Measurements from ENCODE around the gene SENP1. TPM values are rescaled to one million over a fixed set of nuclear protein-coding genes. Genes with fewer than 3 reads are reported as not detected.

Gene SENP1
- total RNA-seq, 2 experiments from 2014 or later = 45.6 to 50.1 TPM

- CTCF ChIA-PET = no interaction called here
- Mint-ChIP-seq H3K27me3 (ENCODE audit: low read depth) (peaks cover 11% of the 10 kb centered on the region), H3K9me3 (ENCODE audit: insufficient read depth) (no peaks in the 10 kb centered on the region), H3K27ac (no peak overlapping the region), H3K4me1 (ENCODE audit: low read depth) (peaks cover 8% of the 10 kb centered on the region), H3K4me3 (no peak overlapping the region), H3K36me3 (ENCODE audit: low read depth) (no peaks in the 10 kb centered on the region)
- POLR2A ChIA-PET = interaction anchor here (0.6 kb wide), 1 partner anchor 169 kb away, joined by 3 read pairs; no protein-coding TSS in a partner anchor
- DNase-seq (no peak), ATAC-seq (peak; percentile 34)
Observed at GRCh38 chr12:48030173-48030650, 75.7 kb downstream of the SENP1 start.

- CTCF ChIA-PET = no interaction called here
- Mint-ChIP-seq H3K36me3 (ENCODE audit: low read depth) (no peaks in the 10 kb centered on the region), H3K27me3 (ENCODE audit: low read depth) (peaks cover 16% of the 10 kb centered on the region), H3K4me3 (no peak overlapping the region), H3K4me1 (ENCODE audit: low read depth) (peaks cover 14% of the 10 kb centered on the region), H3K27ac (no peak overlapping the region), H3K9me3 (ENCODE audit: insufficient read depth) (no peaks in the 10 kb centered on the region)
- DNase-seq (no peak), ATAC-seq (no peak)
- POLR2A ChIA-PET = interaction anchor here (0.6 kb wide), 1 partner anchor 169 kb away, joined by 3 read pairs; no protein-coding TSS in a partner anchor
Observed at GRCh38 chr12:48029491-48030172, 76.2 kb downstream of the SENP1 start.

DNA sequence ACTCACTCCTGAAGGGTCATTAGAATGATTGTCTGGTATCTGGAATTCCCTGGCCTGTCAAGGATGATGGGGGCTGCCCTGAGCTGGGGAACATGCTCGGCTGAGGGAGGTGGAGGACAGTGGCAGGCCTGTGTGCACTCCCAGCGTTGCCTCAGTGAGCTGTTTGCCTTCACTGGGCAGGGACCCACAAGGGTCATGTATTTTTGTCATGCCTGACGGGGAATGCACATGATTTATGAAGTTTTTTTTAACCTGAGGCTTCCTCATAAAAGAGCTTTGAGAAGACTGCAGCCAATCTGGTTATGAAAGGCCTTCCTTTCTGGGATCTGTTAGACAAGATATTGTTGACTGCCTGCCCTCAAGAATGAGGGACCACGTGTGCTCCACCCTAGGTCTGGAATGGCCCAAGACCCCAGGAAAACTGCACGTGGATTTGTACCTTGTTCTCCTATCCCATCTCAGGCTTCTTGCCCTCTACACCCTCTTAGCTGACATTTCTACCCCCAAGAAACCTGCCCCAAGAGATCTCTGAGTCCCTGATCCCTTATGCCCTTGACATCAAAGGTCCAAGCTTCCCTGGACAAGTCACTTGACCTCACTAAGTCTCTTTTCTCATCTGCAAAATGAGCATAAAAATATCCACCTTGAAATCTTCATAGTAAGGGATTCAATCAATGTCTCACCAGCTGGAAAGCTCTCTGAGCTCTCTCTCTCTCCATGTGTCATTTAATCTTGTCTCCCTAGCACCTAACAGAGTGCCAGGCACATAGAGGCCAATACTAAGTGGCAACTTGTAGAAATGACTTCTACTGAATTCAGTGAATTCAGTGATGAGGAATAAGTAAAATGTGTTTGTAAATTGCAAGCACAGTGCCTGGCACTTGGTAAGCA, 77.1 kb downstream of the SENP1 start:
- H3K4me1 Mint-ChIP-seq (ENCODE audit: low read depth) = peaks cover 19% of the 10 kb centered on the region
- DNase-seq = no peak

GRCh38 chr12:48027183-48028002, 78.5 kb downstream of the SENP1 start:
- ATAC-seq = no peak
- no peak for DNase-seq
- no peaks in the 10 kb centered on the region for H3K36me3 Mint-ChIP-seq (ENCODE audit: low read depth)
- ChIA-PET CTCF (interaction anchor here (0.9 to 1.1 kb wide), 3 partner anchors 13 to 79 kb away, joined by 3 read pairs; partner anchors contain the start of gene TMEM106C), POLR2A (no interaction called here)
- H3K4me1 Mint-ChIP-seq (ENCODE audit: low read depth) = peaks cover 19% of the 10 kb centered on the region
- H3K27ac Mint-ChIP-seq = no peak overlapping the region
- no peak overlapping the region for H3K4me3 Mint-ChIP-seq
- H3K9me3 Mint-ChIP-seq (ENCODE audit: insufficient read depth) = no peaks in the 10 kb centered on the region
- H3K27me3 Mint-ChIP-seq (ENCODE audit: low read depth) = peaks cover 21% of the 10 kb centered on the region

More for the DNA sequence above, 77.1 kb downstream of the SENP1 start:
- ChIA-PET CTCF (interaction anchor here (0.8 to 0.9 kb wide), 2 partner anchors 65 to 80 kb away, joined by 3 read pairs; partner anchors contain the start of gene TMEM106C), POLR2A (no interaction called here)
- Mint-ChIP-seq H3K27me3 (ENCODE audit: low read depth) (peaks cover 17% of the 10 kb centered on the region), H3K9me3 (ENCODE audit: insufficient read depth) (no peaks in the 10 kb centered on the region), H3K27ac (no peak overlapping the region), H3K4me3 (no peak overlapping the region), H3K36me3 (ENCODE audit: low read depth) (no peaks in the 10 kb centered on the region)
- no peak for ATAC-seq

DNA sequence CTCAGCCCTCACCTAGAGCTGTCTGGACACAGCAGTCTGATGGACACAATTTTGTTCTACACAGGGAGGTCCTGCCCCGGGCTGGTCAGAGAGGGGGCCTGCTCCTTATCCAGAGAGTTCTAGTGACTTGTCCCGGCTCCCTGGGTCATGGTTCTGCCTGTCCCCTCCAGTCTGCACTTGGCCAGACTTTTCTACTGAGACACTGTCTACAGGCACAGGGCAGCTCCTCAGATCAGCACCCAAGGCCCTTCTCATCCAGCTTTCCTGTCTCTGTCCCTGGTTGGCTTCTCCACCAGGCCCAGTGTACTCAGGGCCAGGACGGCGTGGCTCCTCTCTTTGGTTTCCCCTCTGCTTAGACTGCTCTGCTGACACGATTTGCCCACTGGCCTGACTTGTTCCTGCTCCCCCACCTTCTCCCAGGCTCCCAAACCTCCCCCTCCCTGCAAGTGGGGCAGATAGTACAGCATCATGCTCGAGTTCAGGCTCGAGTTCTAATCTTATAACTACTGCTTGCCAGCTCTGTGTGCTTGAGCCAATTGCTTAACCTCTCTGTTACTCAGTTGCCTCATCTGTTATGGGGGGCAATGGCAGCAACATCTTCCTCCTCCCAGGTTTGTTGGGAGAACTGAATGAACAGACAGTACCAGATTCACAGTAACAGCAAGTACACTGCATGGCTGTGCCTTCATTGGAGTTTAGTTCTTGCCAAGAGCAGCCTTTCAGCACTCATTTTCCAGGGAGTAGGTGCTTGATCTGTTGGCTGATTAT, 79.6 kb downstream of the SENP1 start:
- Mint-ChIP-seq H3K9me3 (ENCODE audit: insufficient read depth) (no peaks in the 10 kb centered on the region), H3K36me3 (ENCODE audit: low read depth) (no peaks in the 10 kb centered on the region), H3K4me1 (ENCODE audit: low read depth) (peaks cover 19% of the 10 kb centered on the region), H3K27ac (no peak overlapping the region), H3K4me3 (no peak overlapping the region), H3K27me3 (ENCODE audit: low read depth) (peaks cover 25% of the 10 kb centered on the region)
- ChIA-PET POLR2A (no interaction called here), CTCF (interaction anchor here (1.0 to 1.1 kb wide), 2 partner anchors 12 to 63 kb away, joined by 3 read pairs; partner anchors contain the start of gene TMEM106C)
- ATAC-seq (no peak), DNase-seq (no peak)

DNA sequence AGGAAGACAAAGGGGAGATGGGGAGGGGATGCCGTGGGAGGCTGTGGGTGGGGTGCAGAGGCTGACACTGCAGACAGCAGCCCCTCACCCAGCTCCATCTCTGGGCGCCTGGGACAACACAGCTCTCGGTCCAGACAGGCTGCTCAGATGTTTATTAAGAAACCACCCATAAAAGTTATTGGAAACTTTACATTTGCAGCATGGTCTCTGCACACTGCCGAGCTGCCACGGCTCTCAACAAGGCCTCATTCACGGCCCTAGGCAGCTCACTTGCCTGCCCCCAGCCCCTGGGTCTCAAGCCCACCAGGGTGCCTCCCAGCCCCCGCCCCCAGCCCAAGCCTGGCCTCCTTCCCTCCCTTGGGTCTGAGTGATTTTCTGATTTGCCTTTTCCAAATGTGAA, 80.6 kb downstream of the SENP1 start:
- CTCF ChIA-PET = no interaction called here
- no peaks in the 10 kb centered on the region for H3K9me3 Mint-ChIP-seq (ENCODE audit: insufficient read depth)
- DNase-seq (no peak), ATAC-seq (no peak)
- H3K27ac Mint-ChIP-seq = no peak overlapping the region
- POLR2A ChIA-PET = no interaction called here
- no peak overlapping the region for H3K4me3 Mint-ChIP-seq
- H3K36me3 Mint-ChIP-seq (ENCODE audit: low read depth) = no peaks in the 10 kb centered on the region
- H3K4me1 Mint-ChIP-seq (ENCODE audit: low read depth) = peaks cover 19% of the 10 kb centered on the region
- H3K27me3 Mint-ChIP-seq (ENCODE audit: low read depth) = peaks cover 27% of the 10 kb centered on the region

DNA sequence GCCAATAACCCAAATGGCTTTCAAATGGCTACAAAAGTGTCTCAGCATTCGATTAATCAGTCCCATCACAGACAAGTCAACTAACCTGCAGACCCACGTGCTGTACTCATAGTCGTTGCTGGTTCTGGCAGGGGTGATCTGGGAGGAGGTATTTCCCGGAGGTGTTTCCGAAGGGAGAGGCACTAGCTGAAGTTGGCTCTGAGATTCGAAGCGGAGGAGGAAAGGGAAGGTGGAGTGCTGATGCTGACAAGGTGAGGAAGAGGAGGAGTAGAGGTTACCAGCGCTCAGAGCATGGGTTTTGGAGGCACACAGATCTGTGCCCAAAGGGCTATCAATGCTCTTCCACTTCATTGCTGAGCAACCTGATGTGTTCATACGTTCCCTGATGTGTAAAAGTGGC, 81.1 kb downstream of the SENP1 start:
- Mint-ChIP-seq H3K4me3 (no peak overlapping the region), H3K9me3 (ENCODE audit: insufficient read depth) (no peaks in the 10 kb centered on the region), H3K4me1 (ENCODE audit: low read depth) (peaks cover 19% of the 10 kb centered on the region), H3K36me3 (ENCODE audit: low read depth) (no peaks in the 10 kb centered on the region), H3K27ac (no peak overlapping the region), H3K27me3 (ENCODE audit: low read depth) (peaks cover 25% of the 10 kb centered on the region)
- CTCF ChIA-PET = no interaction called here
- ATAC-seq (no peak), DNase-seq (no peak)
- POLR2A ChIA-PET = no interaction called here

- no peak overlapping the region for H3K27ac Mint-ChIP-seq
- H3K27me3 Mint-ChIP-seq (ENCODE audit: low read depth) = peaks cover 31% of the 10 kb centered on the region
- POLR2A ChIA-PET = interaction anchor here (0.7 kb wide), 1 partner anchor 133 kb away, joined by 5 read pairs; no protein-coding TSS in a partner anchor
Observed at GRCh38 chr12:48023386-48023785, 82.5 kb downstream of the SENP1 start.

GRCh38 chr12:48022676-48023385, 83.0 kb downstream of the SENP1 start:
- Mint-ChIP-seq H3K27ac (no peak overlapping the region), H3K36me3 (ENCODE audit: low read depth) (no peaks in the 10 kb centered on the region), H3K27me3 (ENCODE audit: low read depth) (peaks cover 36% of the 10 kb centered on the region), H3K4me1 (ENCODE audit: low read depth) (peaks cover 19% of the 10 kb centered on the region), H3K9me3 (ENCODE audit: insufficient read depth) (no peaks in the 10 kb centered on the region), H3K4me3 (no peak overlapping the region)
- CTCF ChIA-PET = interaction anchor here (1.2 kb wide), 1 partner anchor 17 kb away, joined by 3 read pairs; no protein-coding TSS in a partner anchor
- POLR2A ChIA-PET = no interaction called here
- ATAC-seq (no peak), DNase-seq (no peak)

More at GRCh38 chr12:48023386-48023785, 82.5 kb downstream of the SENP1 start:
- ATAC-seq (no peak), DNase-seq (no peak)
- Mint-ChIP-seq H3K4me3 (no peak overlapping the region), H3K4me1 (ENCODE audit: low read depth) (peaks cover 19% of the 10 kb centered on the region), H3K36me3 (ENCODE audit: low read depth) (no peaks in the 10 kb centered on the region), H3K9me3 (ENCODE audit: insufficient read depth) (no peaks in the 10 kb centered on the region)
- CTCF ChIA-PET = no interaction called here

DNA sequence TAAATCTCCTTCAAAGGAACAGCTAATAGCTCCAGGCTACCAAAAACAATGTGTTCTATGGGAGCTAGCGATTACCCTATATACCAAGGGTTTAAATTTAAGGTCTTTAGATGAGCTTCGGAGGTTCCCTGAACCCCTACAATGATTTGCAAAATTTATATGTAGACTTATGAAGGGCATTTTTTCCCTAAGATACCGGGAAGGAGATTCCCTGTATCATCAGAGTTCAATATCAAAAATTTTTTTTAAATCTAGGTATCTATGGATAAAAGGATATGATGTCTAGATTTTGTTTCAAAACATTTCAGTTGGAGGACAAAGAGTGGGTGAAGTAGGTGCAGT, 83.7 kb downstream of the SENP1 start:
- ChIA-PET CTCF (interaction anchor here (1.2 kb wide), 1 partner anchor 16 kb away, joined by 3 read pairs; no protein-coding TSS in a partner anchor), POLR2A (no interaction called here)
- no peak overlapping the region for H3K4me3 Mint-ChIP-seq
- H3K9me3 Mint-ChIP-seq (ENCODE audit: insufficient read depth) = no peaks in the 10 kb centered on the region
- H3K4me1 Mint-ChIP-seq (ENCODE audit: low read depth) = peaks cover 15% of the 10 kb centered on the region
- ATAC-seq (no peak), DNase-seq (no peak)
- H3K36me3 Mint-ChIP-seq (ENCODE audit: low read depth) = no peaks in the 10 kb centered on the region
- peaks cover 39% of the 10 kb centered on the region for H3K27me3 Mint-ChIP-seq (ENCODE audit: low read depth)
- H3K27ac Mint-ChIP-seq = no peak overlapping the region
